T-helper 17 cell (primary cell): ENCODE data around the gene LCE3E. TPM values are rescaled to one million over a fixed set of nuclear protein-coding genes. Genes with fewer than 3 reads are reported as not detected.
"Not testable (repeated sequence)": the region's sequence is repeated elsewhere in the genome, so short reads cannot be mapped to it uniquely, and the experiment has no call there.

ENCODE experiments used
- ATAC-seq: fragments of 150-1000 bp; cut with Tn5 transposase; 2 replicates; pipeline ENCODE4 v1.10.0; 2021; ENCODE audit warnings: mild to moderate bottlenecking, moderate library complexity
- DNase-seq, 3 donors: peaks; one replicate each; pipeline versions ENCODE4 v3.0.0 to v3.0.0-alpha.2; 2020 to 2021
- H3K9me3 ChIP-seq: one replicate; pipeline ENCODE4 v1.7.0; 2013; ENCODE audit warnings: low read length, mild to moderate bottlenecking; ENCODE audit not compliant: control insufficient read depth, poor library complexity, severe bottlenecking
- H3K27ac Mint-ChIP-seq: one replicate; pipeline ENCODE4 v1.8.0; 2022; ENCODE audit warnings: mild to moderate bottlenecking, moderate library complexity, mixed read lengths
- H3K27me3 Mint-ChIP-seq: one replicate; pipeline ENCODE4 v1.8.0; 2022; ENCODE audit warnings: mixed read lengths
- H3K36me3 Mint-ChIP-seq: one replicate; pipeline ENCODE4 v1.8.0; 2022; ENCODE audit warnings: low read depth, mixed read lengths
- H3K4me1 Mint-ChIP-seq: one replicate; pipeline ENCODE4 v1.8.0; 2022; ENCODE audit warnings: mild to moderate bottlenecking, mixed read lengths
- H3K4me3 Mint-ChIP-seq: one replicate; pipeline ENCODE4 v1.8.0; 2022; ENCODE audit warnings: mild to moderate bottlenecking, moderate library complexity, mixed read lengths
- total RNA-seq, 4 donors: library from RNA in 2 of 4; stranded (reverse) in 2 of 4; gene quantifications; one replicate each; pipeline ENCODE4 v1.2.3 and lab custom pipeline; 2022 to 2026

LCE3E gene, protein sequence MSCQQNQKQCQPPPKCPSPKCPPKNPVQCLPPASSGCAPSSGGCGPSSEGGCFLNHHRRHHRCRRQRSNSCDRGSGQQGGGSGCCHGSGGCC
- total RNA-seq (not detected), total RNA-seq (lab: John Stamatoyannopoulos, UW) (0 reads per million in 2 donors)

DNA sequence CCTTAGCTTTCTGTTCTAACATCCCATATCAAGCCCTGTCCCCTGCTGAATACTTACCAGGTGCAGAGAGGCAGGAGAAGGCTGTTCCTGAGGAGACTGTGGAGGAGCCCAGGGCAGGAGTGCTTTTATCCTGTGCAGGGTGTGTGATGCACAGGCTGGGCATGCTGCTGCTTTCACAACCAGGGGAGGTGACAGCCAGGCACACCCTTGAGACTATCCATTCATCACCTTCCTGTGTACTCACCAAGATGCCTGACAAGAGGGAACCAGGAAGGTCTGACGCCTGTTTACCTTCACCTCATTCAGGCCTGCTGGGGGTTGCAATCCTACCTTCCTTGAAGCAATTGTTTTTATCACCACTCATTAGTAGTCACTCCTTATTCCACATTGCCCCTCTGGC, at the start of gene LCE3E:
Gene LCE3E (minus strand): TSS at position 100 of the 400 bp plus-strand sequence. CDS start 572 bp downstream, outside the sequence.
- ATAC-seq (no peak), DNase-seq (no peak)
- Mint-ChIP-seq H3K27me3 (peaks cover 15% of the 10 kb centered on the region), H3K4me3 (no peak within 1 kb of the TSS), H3K36me3 (peaks cover 6% of the 10 kb centered on the region), H3K4me1 (no peaks in the 10 kb centered on the region), H3K27ac (no peak within 1 kb of the TSS)
- peaks cover 3% of the 10 kb centered on the region for H3K9me3 ChIP-seq

DNA sequence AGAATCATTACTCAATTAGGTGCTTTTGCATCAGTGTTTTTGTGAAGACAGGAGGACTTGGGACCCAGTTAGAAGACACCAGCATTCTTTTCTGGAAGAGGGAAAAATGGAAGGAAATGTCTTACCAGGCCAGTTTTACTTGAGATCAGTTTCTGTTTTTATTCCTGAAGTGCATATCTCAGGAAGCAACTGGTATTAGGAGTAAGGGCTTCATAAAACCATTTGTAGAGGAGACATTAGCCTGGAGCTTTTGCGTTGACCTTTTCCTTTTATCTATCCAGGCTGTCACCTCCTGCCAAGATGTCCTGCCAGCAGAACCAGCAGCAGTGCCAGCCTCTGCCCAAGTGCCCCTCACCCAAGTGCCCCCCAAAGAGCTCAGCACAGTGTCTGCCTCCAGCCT, 46.9 kb upstream of the LCE3E start, which contains the start of gene LCE3B:
Gene LCE3B (plus strand): TSS at position 301 of the 400 bp plus-strand sequence. CDS start 0 bp downstream, at position 301.
- no peaks in the 10 kb centered on the region for H3K4me1 Mint-ChIP-seq
- DNase-seq, result no peak
- H3K27me3 Mint-ChIP-seq, result peaks cover 54% of the 10 kb centered on the region
- no peak within 1 kb of the TSS for H3K4me3 Mint-ChIP-seq
- H3K27ac Mint-ChIP-seq, result no peak within 1 kb of the TSS
- peaks cover 3% of the 10 kb centered on the region for H3K36me3 Mint-ChIP-seq
- no peak for ATAC-seq
- H3K9me3 ChIP-seq, result no peaks in the 10 kb centered on the region

DNA sequence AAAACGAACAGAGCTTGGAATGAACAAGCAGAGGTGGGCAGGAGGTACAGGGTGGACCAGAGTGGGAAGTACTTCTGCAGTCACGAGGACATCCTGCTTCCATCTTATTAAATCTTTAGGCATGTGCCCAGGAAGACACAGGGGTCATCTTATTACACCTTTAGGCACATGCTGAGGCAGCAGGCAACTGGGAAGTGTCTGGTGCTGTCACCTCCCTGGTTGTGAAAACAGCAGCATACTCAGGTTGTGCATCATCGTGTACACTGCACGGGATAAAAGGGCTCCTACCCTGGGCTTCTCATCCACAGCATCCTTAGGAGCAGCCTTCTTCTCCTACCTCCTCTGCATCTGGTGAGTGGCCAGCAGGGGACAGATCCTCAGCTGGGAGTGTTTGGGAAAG, 33.4 kb upstream of the LCE3E start, which contains the start of gene LCE3C:
Gene LCE3C (plus strand): TSS at position 301 of the 400 bp plus-strand sequence. CDS start 498 bp downstream, outside the sequence.
- Mint-ChIP-seq H3K4me3 (no peak within 1 kb of the TSS), H3K27me3 (peaks cover 41% of the 10 kb centered on the region), H3K27ac (no peak within 1 kb of the TSS), H3K4me1 (no peaks in the 10 kb centered on the region), H3K36me3 (no peaks in the 10 kb centered on the region)
- H3K9me3 ChIP-seq, result peaks cover 3% of the 10 kb centered on the region
- no peak for DNase-seq
- ATAC-seq, result no peak

DNA sequence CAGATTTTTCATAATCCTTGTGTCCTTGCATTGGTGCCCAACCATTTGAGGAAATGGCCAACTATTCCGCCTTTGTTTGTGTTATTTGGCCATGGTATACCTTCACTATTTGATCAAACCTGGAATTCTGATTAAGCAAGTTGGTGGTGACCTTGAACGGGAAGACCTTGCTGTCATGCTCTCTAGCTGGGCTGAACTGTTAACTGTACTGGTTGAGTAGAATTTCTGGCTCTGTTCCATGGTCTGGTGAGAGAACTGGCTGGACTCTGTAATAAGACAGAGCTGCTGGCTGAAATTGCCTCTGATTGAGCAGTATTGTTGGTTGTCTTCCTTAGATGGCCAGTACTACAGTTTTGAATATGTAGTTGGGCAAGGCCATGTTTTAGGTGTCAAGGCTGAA, 30.4 kb upstream of the LCE3E start:
- peaks cover 3% of the 10 kb centered on the region for H3K9me3 ChIP-seq
- ATAC-seq, result no peak
- DNase-seq, result no peak
- H3K27ac Mint-ChIP-seq, result no peak overlapping the region
- H3K4me3 Mint-ChIP-seq, result no peak overlapping the region
- H3K36me3 Mint-ChIP-seq, result no peaks in the 10 kb centered on the region
- peaks cover 16% of the 10 kb centered on the region for H3K27me3 Mint-ChIP-seq
- H3K4me1 Mint-ChIP-seq, result no peaks in the 10 kb centered on the region

DNA sequence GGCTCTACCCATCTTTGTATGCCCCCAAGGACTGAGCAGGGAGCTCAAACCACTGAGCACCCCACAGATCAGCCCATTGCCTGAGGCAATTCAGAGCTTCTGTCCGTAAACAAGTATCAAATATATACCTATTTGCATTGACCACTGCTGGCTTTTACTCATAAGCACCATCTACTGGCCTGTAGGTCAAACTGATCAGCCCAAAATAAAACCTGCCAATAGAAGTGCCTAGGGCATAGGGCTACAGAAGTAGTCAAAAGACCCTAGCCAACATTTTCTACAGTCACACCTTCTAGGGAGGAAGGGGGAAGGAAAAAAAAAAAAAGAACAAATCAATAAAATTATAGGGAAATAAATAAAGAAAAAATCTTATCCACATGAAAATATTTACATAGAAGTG, 19.0 kb upstream of the LCE3E start:
- no peak for DNase-seq
- H3K27me3 Mint-ChIP-seq, result peaks cover 31% of the 10 kb centered on the region
- no peak overlapping the region for H3K27ac Mint-ChIP-seq
- H3K4me3 Mint-ChIP-seq, result no peak overlapping the region
- H3K4me1 Mint-ChIP-seq, result no peaks in the 10 kb centered on the region
- H3K36me3 Mint-ChIP-seq, result peaks cover 2% of the 10 kb centered on the region
- ATAC-seq, result no peak
- H3K9me3 ChIP-seq, result no peaks in the 10 kb centered on the region

DNA sequence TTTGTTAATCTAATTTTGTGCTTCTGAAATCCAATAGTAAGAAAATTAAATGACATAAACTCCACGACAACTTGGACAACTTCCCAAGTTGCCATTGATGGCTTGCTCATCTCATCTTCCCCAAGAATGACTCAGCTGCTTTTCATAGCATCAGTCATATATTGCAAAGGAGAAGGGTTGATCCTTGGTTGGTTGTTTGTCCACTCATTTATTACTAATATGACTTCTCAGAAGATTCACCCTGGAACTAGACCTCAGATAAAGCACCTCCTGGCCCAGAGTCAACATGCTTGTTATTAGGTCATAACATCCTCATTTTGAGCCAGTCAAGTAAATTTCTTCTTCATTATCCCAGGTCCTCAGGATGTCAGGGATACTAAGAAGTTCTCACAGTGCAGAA, 16.1 kb upstream of the LCE3E start:
- Mint-ChIP-seq H3K36me3 (peaks cover 2% of the 10 kb centered on the region), H3K27ac (no peak overlapping the region), H3K4me1 (no peaks in the 10 kb centered on the region), H3K27me3 (peaks cover 54% of the 10 kb centered on the region), H3K4me3 (no peak overlapping the region)
- no peak for ATAC-seq
- no peaks in the 10 kb centered on the region for H3K9me3 ChIP-seq
- DNase-seq, result no peak

DNA sequence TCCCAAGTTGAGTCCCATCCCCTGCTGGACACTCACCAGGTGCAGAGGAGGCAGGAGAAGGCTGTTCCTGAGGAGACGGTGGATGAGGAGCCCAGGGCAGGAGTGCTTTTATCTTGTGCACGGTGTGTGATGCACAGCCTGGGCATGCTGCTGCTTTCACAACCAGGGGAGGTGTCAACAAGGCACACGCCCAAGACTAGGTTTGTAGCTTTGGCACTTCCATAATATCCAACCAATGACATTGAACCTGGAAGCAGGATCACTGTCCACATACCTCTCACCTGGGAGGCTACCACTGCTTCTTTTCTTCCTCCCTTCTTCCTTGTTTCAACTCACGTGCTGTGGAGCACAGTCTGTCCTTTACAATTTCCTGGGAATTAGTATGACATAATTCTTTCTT, 13.9 kb upstream of the LCE3E start, which contains the start of gene LCE3D:
Gene LCE3D (minus strand): TSS at position 84 of the 400 bp plus-strand sequence. CDS start 580 bp downstream, outside the sequence.
- Mint-ChIP-seq H3K4me1 (no peaks in the 10 kb centered on the region), H3K4me3 (no peak within 1 kb of the TSS), H3K27me3 (peaks cover 62% of the 10 kb centered on the region), H3K27ac (no peak within 1 kb of the TSS), H3K36me3 (no peaks in the 10 kb centered on the region)
- ATAC-seq (no peak), DNase-seq (no peak)
- H3K9me3 ChIP-seq, result no peaks in the 10 kb centered on the region

DNA sequence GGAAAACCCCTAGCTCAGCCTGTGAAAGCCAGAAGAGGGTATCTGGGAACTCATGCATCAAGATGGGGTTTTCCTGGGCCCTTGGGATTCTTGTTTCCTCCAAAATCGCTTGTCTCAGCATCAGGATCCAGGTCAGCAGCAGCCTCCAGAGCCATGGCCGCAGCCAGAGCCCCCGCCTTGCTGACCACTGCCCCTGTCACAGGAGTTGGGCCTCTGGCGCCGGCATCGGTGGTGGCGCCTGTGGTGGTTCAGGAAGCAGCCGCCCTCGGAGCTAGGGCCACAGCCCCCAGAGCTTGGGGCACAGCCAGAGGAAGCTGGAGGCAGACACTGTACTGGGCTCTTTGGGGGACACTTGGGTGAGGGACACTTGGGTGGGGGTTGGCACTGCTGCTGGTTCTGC, 12.9 kb upstream of the LCE3E start:
- not testable (repeated sequence) for H3K4me3 Mint-ChIP-seq, H3K36me3 Mint-ChIP-seq

DNA sequence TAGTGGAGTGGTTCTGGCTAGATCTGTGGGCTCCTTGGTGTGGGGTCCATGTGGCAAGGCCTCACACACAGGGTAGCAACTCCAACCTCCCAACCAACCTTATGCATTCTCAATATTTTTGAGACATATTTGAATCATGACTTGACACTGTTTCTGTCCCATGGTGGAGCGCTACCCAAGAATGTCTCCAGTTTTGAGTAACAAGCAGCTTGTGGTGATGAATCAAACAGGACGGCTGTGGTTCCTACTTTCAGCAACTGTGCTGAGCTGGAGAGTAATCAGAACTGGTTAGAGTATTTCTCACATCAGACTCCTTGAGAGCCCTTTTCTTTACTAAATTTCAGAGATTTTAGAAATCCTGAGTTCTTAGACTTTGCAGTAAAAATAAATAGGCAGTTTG, 10.6 kb upstream of the LCE3E start:
- H3K9me3 ChIP-seq, result no peaks in the 10 kb centered on the region
- Mint-ChIP-seq H3K27me3 (peaks cover 79% of the 10 kb centered on the region), H3K27ac (no peak overlapping the region), H3K4me1 (no peaks in the 10 kb centered on the region), H3K4me3 (no peak overlapping the region), H3K36me3 (peaks cover 6% of the 10 kb centered on the region)
- ATAC-seq (no peak), DNase-seq (no peak)

More for the DNA sequence above, 12.9 kb upstream of the LCE3E start:
- not testable (repeated sequence) for H3K4me1 Mint-ChIP-seq, H3K27ac Mint-ChIP-seq, DNase-seq, ATAC-seq, H3K9me3 ChIP-seq
- peaks cover 71% of the 10 kb centered on the region for H3K27me3 Mint-ChIP-seq

DNA sequence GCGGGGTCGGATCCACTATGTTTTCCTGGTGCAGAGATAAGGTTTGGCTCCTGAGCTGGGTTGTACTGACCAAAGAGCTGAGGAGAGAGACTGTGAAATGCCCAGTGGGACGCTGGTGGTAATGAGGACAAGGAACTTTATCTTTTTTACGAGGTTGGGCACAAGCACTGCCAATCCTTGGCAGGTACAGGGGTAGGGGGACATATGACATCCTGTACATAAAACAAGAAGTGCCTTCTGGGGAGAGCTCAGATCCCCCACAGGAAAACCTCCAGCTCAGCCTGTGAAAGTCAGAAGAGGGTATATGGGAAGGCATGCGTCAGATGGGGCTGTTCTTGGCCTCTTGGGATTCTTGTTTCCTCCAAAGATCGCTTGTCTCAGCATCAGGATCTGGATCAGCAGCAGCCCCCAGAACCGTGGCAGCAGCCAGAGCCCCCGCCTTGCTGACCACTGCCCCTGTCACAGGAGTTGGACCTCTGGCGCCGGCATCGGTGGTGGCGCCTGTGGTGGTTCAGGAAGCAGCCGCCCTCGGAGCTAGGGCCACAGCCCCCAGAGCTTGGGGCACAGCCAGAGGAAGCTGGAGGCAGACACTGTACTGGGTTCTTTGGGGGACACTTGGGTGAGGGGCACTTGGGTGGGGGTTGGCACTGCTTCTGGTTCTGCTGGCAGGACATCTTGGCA, 905 bp downstream of the LCE3E start:
- H3K9me3 ChIP-seq, result peaks cover 3% of the 10 kb centered on the region
- Mint-ChIP-seq H3K27me3 (peaks cover 5% of the 10 kb centered on the region), H3K4me1 (no peaks in the 10 kb centered on the region), H3K36me3 (peaks cover 3% of the 10 kb centered on the region), H3K27ac (no peak overlapping the region), H3K4me3 (no peak overlapping the region)
- ATAC-seq, result no peak
- no peak for DNase-seq

DNA sequence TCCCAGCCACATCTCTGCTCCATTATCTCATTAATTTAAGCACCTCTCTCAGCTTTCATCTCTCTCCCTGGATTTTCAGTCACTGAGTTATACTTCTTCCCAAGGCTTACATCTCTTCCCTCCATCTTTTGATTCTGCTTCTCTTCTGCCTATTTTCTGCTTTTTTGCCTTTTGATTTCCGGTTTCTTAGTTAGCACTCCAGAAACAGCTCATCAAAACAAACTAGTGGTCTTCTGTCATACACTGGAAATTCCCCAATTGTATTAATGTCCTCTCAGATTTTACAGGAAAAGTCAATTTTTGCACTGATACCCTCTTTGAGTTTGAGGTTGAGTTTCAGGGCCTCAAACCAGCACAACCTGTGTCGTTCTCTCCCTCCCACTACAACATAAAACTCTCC, 1.5 kb downstream of the LCE3E start:
- DNase-seq (no peak), ATAC-seq (no peak)
- Mint-ChIP-seq H3K27me3 (peaks cover 5% of the 10 kb centered on the region), H3K4me1 (no peaks in the 10 kb centered on the region), H3K4me3 (no peak overlapping the region), H3K36me3 (peaks cover 3% of the 10 kb centered on the region), H3K27ac (no peak overlapping the region)
- H3K9me3 ChIP-seq, result peaks cover 3% of the 10 kb centered on the region

DNA sequence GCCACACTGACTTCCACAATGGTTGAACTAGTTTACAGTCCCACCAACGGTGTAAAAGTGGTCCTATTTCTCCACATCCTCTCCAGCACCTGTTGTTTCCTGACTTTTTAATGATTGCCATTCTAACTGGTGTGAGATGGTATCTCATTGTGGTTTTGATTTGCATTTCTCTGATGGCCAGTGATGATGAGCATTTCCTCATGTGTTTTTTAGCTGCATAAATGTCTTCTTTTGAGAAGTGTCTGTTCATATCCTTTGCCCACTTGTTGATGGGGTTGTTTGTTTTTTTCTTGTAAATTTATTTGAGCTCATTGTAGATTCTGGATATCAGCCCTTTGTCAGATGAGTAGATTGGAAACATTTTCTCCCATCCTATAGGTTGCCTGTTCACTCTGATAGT, 18.2 kb downstream of the LCE3E start:
- H3K27ac Mint-ChIP-seq, ATAC-seq, H3K36me3 Mint-ChIP-seq, DNase-seq, H3K9me3 ChIP-seq, H3K4me1 Mint-ChIP-seq, H3K4me3 Mint-ChIP-seq: not testable (repeated sequence)
- H3K27me3 Mint-ChIP-seq, result peaks cover 18% of the 10 kb centered on the region

DNA sequence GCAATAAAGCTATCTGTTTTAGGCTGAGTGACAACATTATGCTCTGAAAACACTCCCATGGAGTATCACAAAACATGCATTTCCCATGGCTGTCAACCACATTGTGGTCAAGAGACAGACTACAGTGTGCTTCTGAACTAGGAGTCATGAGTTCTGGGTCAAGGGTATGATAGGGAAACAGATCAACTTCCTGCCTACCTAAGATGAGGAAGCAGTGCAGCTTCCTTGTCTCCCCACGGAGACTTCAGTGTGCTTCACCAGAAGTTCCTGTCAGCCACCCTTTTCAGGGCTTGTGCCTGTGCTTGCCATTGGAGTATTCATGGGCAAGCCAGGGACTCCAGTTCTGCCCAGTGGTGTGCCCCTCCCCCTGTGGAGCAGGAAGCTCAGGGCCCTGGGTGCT, 19.9 kb downstream of the LCE3E start:
- no peak overlapping the region for H3K4me3 Mint-ChIP-seq
- H3K27me3 Mint-ChIP-seq, result peaks cover 21% of the 10 kb centered on the region
- H3K4me1 Mint-ChIP-seq, result no peaks in the 10 kb centered on the region
- H3K36me3 Mint-ChIP-seq, result no peaks in the 10 kb centered on the region
- DNase-seq, result no peak
- ATAC-seq, result no peak
- H3K9me3 ChIP-seq, result no peaks in the 10 kb centered on the region
- H3K27ac Mint-ChIP-seq, result no peak overlapping the region

DNA sequence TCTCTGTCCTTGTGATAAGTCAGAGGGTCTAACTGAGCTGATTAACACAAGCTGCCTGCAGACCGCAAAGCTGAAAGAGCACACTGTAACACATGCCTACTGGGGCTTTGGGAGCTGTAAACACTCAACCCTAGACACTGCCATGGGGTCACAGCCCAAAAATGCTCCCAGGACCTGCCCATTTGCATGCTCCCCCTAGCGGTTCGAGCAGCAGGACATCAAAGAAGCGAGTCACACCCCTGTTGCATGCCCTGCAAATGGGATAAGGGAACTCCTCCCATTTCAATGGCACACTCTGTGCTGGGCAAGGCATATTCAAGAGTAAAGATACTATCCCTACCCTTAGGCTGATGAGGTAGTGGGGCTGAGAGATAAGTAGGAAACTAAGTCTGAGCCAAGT, 22.8 kb downstream of the LCE3E start:
- Mint-ChIP-seq H3K4me3 (no peak overlapping the region), H3K4me1 (no peaks in the 10 kb centered on the region), H3K27me3 (peaks cover 36% of the 10 kb centered on the region), H3K36me3 (no peaks in the 10 kb centered on the region), H3K27ac (no peak overlapping the region)
- DNase-seq, result no peak
- no peaks in the 10 kb centered on the region for H3K9me3 ChIP-seq
- ATAC-seq, result no peak
